Thoracic aorta (tissue), 2 donors: ENCODE data around the gene RNU6-9. TPM values are rescaled to one million over a fixed set of nuclear protein-coding genes. Genes with fewer than 3 reads are reported as not detected.
"Not testable (repeated sequence)": the region's sequence is repeated elsewhere in the genome, so short reads cannot be mapped to it uniquely, and the experiment has no call there.

Experiments
- ATAC-seq: fragments of 150-250 bp; one replicate; pipeline ENCODE4 v1.8.0; 2017; ENCODE audit warnings: low read depth; ENCODE audit not compliant: insufficient number of reproducible peaks, low FRiP score
- DNase-seq: peaks from one replicate; pipeline ENCODE4 v3.0.0-alpha.2; 2020; ENCODE audit warnings: low spot score
- H3K27ac ChIP-seq, 2 donors: fragments of 200-600 bp; sonication (generic); 1 replicate in 1 of 2; 2 replicates in 1 of 2; pipeline ENCODE4 v1.5.1; 2016; ENCODE audit warnings: mild to moderate bottlenecking in 2 of 2, moderate library complexity in 2 of 2
- H3K27me3 ChIP-seq: fragments of 200-600 bp; sonication (generic); replicated peaks from 2 replicates; pipeline ENCODE4 v1.6.0; 2016; ENCODE audit warnings: mild to moderate bottlenecking; ENCODE audit not compliant: insufficient read depth
- H3K36me3 ChIP-seq: fragments of 200-600 bp; sonication (generic); one replicate; pipeline ENCODE4 v1.5.1; 2016
- H3K4me1 ChIP-seq, 2 donors: fragments of 200-600 bp; sonication (generic); 1 replicate in 1 of 2; 2 replicates in 1 of 2; pipeline versions ENCODE4 v1.5.1 to v1.6.0; 2016; ENCODE audit warnings: low read depth in 2 of 2, mild to moderate bottlenecking in 1 of 2; ENCODE audit not compliant: control insufficient read depth in 1 of 2
- H3K4me3 ChIP-seq: fragments of 200-600 bp; sonication (generic); 2 replicates; pipeline ENCODE4 v1.5.1; 2016; ENCODE audit warnings: mild to moderate bottlenecking
- H3K9me3 ChIP-seq: fragments of 200-600 bp; sonication (generic); 2 replicates; pipeline ENCODE4 v1.5.1; 2016
- CTCF ChIP-seq: fragments of 200-600 bp; sonication (generic); IDR thresholded peaks from one replicate; pipeline ENCODE4 v1.5.1; 2019; ENCODE audit warnings: antibody characterized with exemption
- total RNA-seq, 2 donors: library from RNA; depleted of rRNA; stranded (reverse); fragments of >200 nt; gene quantifications; one replicate each; pipeline versions ENCODE4 v1.1.0 to v1.2.3, GENCODE V29; 2016

Gene RNU6-9
- total RNA-seq, 2 donors from 2014 or later, result not detected

GRCh38 chr19:853014-853585, 40.2 kb upstream of the RNU6-9 start:
- no peak overlapping the region for H3K27ac ChIP-seq
- H3K9me3 ChIP-seq, result no peaks in the 10 kb centered on the region
- H3K4me1 ChIP-seq, result peaks cover 0 to 11% of the 10 kb centered on the region in 2 donors
- no peak overlapping the region for H3K4me3 ChIP-seq
- TF ChIP-seq CTCF, result no peak
- DNase-seq (no peak), ATAC-seq (no peak)
- H3K27me3 ChIP-seq, result no peaks in the 10 kb centered on the region
- H3K36me3 ChIP-seq, result no peaks in the 10 kb centered on the region

GRCh38 chr19:853614-854220, 39.6 kb upstream of the RNU6-9 start:
- not testable (repeated sequence) for ATAC-seq, H3K4me3 ChIP-seq, H3K9me3 ChIP-seq, H3K36me3 ChIP-seq, H3K27ac ChIP-seq, DNase-seq, H3K27me3 ChIP-seq
- H3K4me1 ChIP-seq, result peaks cover 0 to 11% of the 10 kb centered on the region in 2 donors

GRCh38 chr19:854549-854948, 38.7 kb upstream of the RNU6-9 start:
- peaks cover 2% of the 10 kb centered on the region for H3K27me3 ChIP-seq
- H3K9me3 ChIP-seq, result no peaks in the 10 kb centered on the region
- DNase-seq (no peak), ATAC-seq (no peak)
- no peaks in the 10 kb centered on the region for H3K36me3 ChIP-seq
- peaks cover 0 to 11% of the 10 kb centered on the region in 2 donors for H3K4me1 ChIP-seq
- no peak overlapping the region for H3K27ac ChIP-seq
- TF ChIP-seq CTCF, result no peak
- no peak overlapping the region for H3K4me3 ChIP-seq

GRCh38 chr19:855142-855541, 38.1 kb upstream of the RNU6-9 start:
- no peak for TF ChIP-seq CTCF
- H3K4me1 ChIP-seq, result peaks cover 0 to 10% of the 10 kb centered on the region in 2 donors
- no peak overlapping the region for H3K4me3 ChIP-seq
- ATAC-seq (no peak), DNase-seq (no peak)
- H3K27me3 ChIP-seq, result peaks cover 7% of the 10 kb centered on the region
- H3K27ac ChIP-seq, result no peak overlapping the region
- H3K36me3 ChIP-seq, result no peaks in the 10 kb centered on the region
- H3K9me3 ChIP-seq, result no peaks in the 10 kb centered on the region

- no peaks in the 10 kb centered on the region for H3K36me3 ChIP-seq
- peaks cover 0 to 5% of the 10 kb centered on the region in 2 donors for H3K4me1 ChIP-seq
- DNase-seq (no peak), ATAC-seq (no peak)
- peaks cover 7% of the 10 kb centered on the region for H3K27me3 ChIP-seq
- TF ChIP-seq CTCF, result no peak
- H3K27ac ChIP-seq, result no peak overlapping the region
- no peak overlapping the region for H3K4me3 ChIP-seq
- H3K9me3 ChIP-seq, result no peaks in the 10 kb centered on the region
These were observed 37.6 kb upstream of the RNU6-9 start for GRCh38 chr19:855566-856120.
